ENCODE data around the gene SERTAD1.

- TF ChIP-seq CTCF (IDR thresholded peaks at IDR 0.05; ENCODE audit: low read length) (no peak), EZH2phosphoT487 (IDR thresholded peaks at IDR 0.05; ENCODE audit: low read length) (no peak), EZH2 (optimal IDR thresholded peaks at IDR 0.05; ENCODE audit: low read depth, low read length) (no peak)
Measured at GRCh38 chr19:40416918-40417642, 8.7 kb downstream of the SERTAD1 start.

Data from MM.1S (cell line).